K562 (cell line): ENCODE data around the gene AARS1. TPM values are rescaled to one million over a fixed set of nuclear protein-coding genes. Genes with fewer than 3 reads are reported as not detected.

Experiments used
- ADNP ChIP-seq: fragments of 200-800 bp; sonication (Bioruptor generic); IDR thresholded peaks from 2 replicates; pipeline ENCODE4 v1.6.1; 2016; ENCODE audit warnings: missing genetic modification characterization, missing compliant biosample characterization
- ARHGAP35 ChIP-seq: fragments of 450-650 bp; IDR thresholded peaks from 2 replicates; pipeline ENCODE4 v1.6.1; 2018; ENCODE audit not compliant: partially characterized antibody
- ARID2 ChIP-seq: fragments of 450-650 bp; IDR thresholded peaks from 2 replicates; pipeline ENCODE4 v1.6.1; 2017; ENCODE audit warnings: antibody characterized with exemption, mild to moderate bottlenecking
- CREB5 ChIP-seq: fragments of 250-450 bp; sonication (Bioruptor Pico); IDR thresholded peaks from 2 replicates; pipeline ENCODE4 v1.5.0; 2020; ENCODE audit warnings: mild to moderate bottlenecking
- DIDO1 ChIP-seq: fragments of 450-650 bp; IDR thresholded peaks from 2 replicates; pipeline ENCODE4 v1.6.1; 2016; ENCODE audit warnings: low read depth, missing biosample characterization, missing genetic modification characterization
- ETV5 ChIP-seq: sonication (generic); formaldehyde crosslinking; IDR thresholded peaks from 2 replicates; pipeline ENCODE4 v1.4.0; 2020; ENCODE audit warnings: low read depth, mild to moderate bottlenecking, missing genetic modification reagents
- FOXK1 ChIP-seq: sonication (generic); formaldehyde crosslinking; IDR thresholded peaks from 2 replicates; pipeline ENCODE4 v1.8.0; 2022; ENCODE audit warnings: missing genetic modification reagents, mild to moderate bottlenecking, borderline replicate concordance
- HDAC2 ChIP-seq: fragments of 450-650 bp; IDR thresholded peaks from 2 replicates; pipeline ENCODE4 v1.6.1; 2016; ENCODE audit warnings: mild to moderate bottlenecking
- HEY1 ChIP-seq: fragments of 250-450 bp; sonication (Bioruptor Pico); IDR thresholded peaks from 2 replicates; pipeline ENCODE4 v1.5.0; 2020; ENCODE audit warnings: mild to moderate bottlenecking, moderate library complexity, borderline replicate concordance
- JUND ChIP-seq, 2 experiments: IDR thresholded peaks; 2 replicates in 1 of 2; 3 replicates in 1 of 2; pipeline ENCODE4 v1.6.1; 2011; ENCODE audit warnings: borderline replicate concordance in 2 of 2, low read depth in 2 of 2, low read length in 2 of 2, improper control_type of control experiment in 1 of 2, missing biosample characterization in 1 of 2, missing genetic modification characterization in 1 of 2, missing genetic modification reagents in 1 of 2
- MAFK ChIP-seq: IDR thresholded peaks from 2 replicates; pipeline ENCODE4 v1.6.1; 2011; ENCODE audit warnings: low read length, improper control_type of control experiment
- MLLT1 ChIP-seq, 2 experiments: fragments of 450-650 bp; IDR thresholded peaks; 2 replicates each; pipeline ENCODE4 v1.6.1; 2016
- PML ChIP-seq: IDR thresholded peaks from 2 replicates; pipeline ENCODE4 v1.6.1; 2012; ENCODE audit warnings: low read length, inconsistent platforms
- POLR2AphosphoS2 ChIP-seq: IDR thresholded peaks from 2 replicates; pipeline ENCODE4 v1.6.1; 2012; ENCODE audit warnings: low read length, improper control_type of control experiment
- POLR2AphosphoS5 ChIP-seq: IDR thresholded peaks from 2 replicates; pipeline ENCODE4 v1.6.1; 2011; ENCODE audit warnings: mild to moderate bottlenecking, low read depth, low read length, moderate library complexity; ENCODE audit not compliant: control insufficient read depth, insufficient read depth
- PTBP1 ChIP-seq: fragments of 200-400 bp; formaldehyde crosslinking; IDR thresholded peaks from 2 replicates; pipeline ENCODE4 v1.6.1; 2017; ENCODE audit warnings: low read depth, low read length
- RBM39 ChIP-seq: fragments of 200-400 bp; formaldehyde crosslinking; optimal IDR thresholded peaks from 2 replicates; pipeline ENCODE3; 2018; ENCODE audit warnings: low read depth, low read length
- SNAPC5 ChIP-seq: fragments of 250-450 bp; sonication (Bioruptor Pico); IDR thresholded peaks from 2 replicates; pipeline ENCODE4 v1.8.0; 2021; ENCODE audit warnings: moderate library complexity, mild to moderate bottlenecking, inconsistent platforms
- SRSF9 ChIP-seq: fragments of 200-400 bp; formaldehyde crosslinking; IDR thresholded peaks from 2 replicates; pipeline ENCODE4 v1.6.1; 2017; ENCODE audit warnings: low read depth, low read length, borderline replicate concordance
- TRIM25 ChIP-seq: fragments of 450-650 bp; IDR thresholded peaks from 2 replicates; pipeline ENCODE4 v1.7.0; 2016; ENCODE audit warnings: borderline replicate concordance
- ZNF408 ChIP-seq: fragments of 250-450 bp; sonication (Bioruptor Pico); IDR thresholded peaks from 2 replicates; pipeline ENCODE4 v1.4.0; 2020; ENCODE audit warnings: low read depth, mild to moderate bottlenecking, moderate library complexity
- ZNF511 ChIP-seq: sonication (generic); formaldehyde crosslinking; IDR thresholded peaks from 2 replicates; pipeline ENCODE4 v1.8.0; 2022; ENCODE audit warnings: mild to moderate bottlenecking, missing genetic modification reagents
- ZNF586 ChIP-seq: fragments of 450-650 bp; formaldehyde crosslinking; conservative IDR thresholded peaks from 2 replicates; pipeline ENCODE4 v1.4.0; 2020; ENCODE audit warnings: mild to moderate bottlenecking, moderate library complexity
- ZSCAN32 ChIP-seq: fragments of 450-650 bp; formaldehyde crosslinking; IDR thresholded peaks from 2 replicates; pipeline ENCODE4 v1.4.0; 2020; ENCODE audit warnings: mild to moderate bottlenecking, moderate library complexity
- polyA plus RNA-seq, 8 experiments: library from polyadenylated mRNA; depleted of rRNA in 4 of 8; stranded (reverse) in 5 of 8; unstranded in 3 of 8; fragments of >200 nt; fragmentation: Nextera tagmentation in 2 of 8; fragmentation: Illumina TruSeq in 1 of 8; extraction: Ambion mirVana in 2 of 8; extraction: Trizol in 1 of 8; gene quantifications; 2 replicates each; pipeline versions ENCODE4 v1.2.1 to v1.2.3, GENCODE V29; 2011 to 2014; ENCODE audit warnings: inconsistent platforms in 1 of 8, missing spikeins in 1 of 8
- total RNA-seq, 7 experiments: library from RNA; depleted of rRNA in 6 of 7; stranded (reverse); fragments of >200 nt in 6 of 7; fragmentation: Illumina TruSeq in 2 of 7; extraction: Trizol in 2 of 7; gene quantifications; 2 replicates each; pipeline versions ENCODE4 v1.2.1 to v1.2.3, GENCODE V29; 2011 to 2021; ENCODE audit warnings: low replicate concordance in 1 of 7

AARS1 gene
- total and polyA plus RNA-seq, 9 of the 15 experiments (the other 6 are each of a cell fraction or from before 2014, with no cell fraction given) = 50.1 to 235 (median 174) TPM

- TF ChIP-seq JUND (IDR thresholded peaks at IDR 0.05; ENCODE audit: borderline replicate concordance, low read depth, low read length) (peak; percentile 73; the same call in 1 of the 2 replicates), JUND (tag; IDR thresholded peaks at IDR 0.05; ENCODE audit: borderline replicate concordance, low read depth, low read length) (no peak; the same call in 2 of the 3 replicates), ARHGAP35 (no peak), TRIM25 (no peak), ARID2 (no peak), HDAC2 (0 out of 2 replicates have a peak, but pooled peaks have one; percentile 26), SRSF9 (no peak), PTBP1 (no peak), FOXK1 (CRISPR knock-in tag) (no peak), ZNF511 (CRISPR knock-in tag) (peak; percentile 76), SNAPC5 (CRISPR knock-in tag) (no peak), ZNF408 (CRISPR knock-in tag) (no peak), ZNF586 (CRISPR knock-in tag) (peak; percentile 56; the same call in 1 of the 2 replicates), PML (peak; percentile 88), RBM39 (no peak), CREB5 (CRISPR knock-in tag) (peak; percentile 80), DIDO1 (tag) (no peak), POLR2AphosphoS5 (peak; percentile 96), POLR2AphosphoS2 (peak; percentile 100), ADNP (tag) (no peak), ETV5 (CRISPR knock-in tag) (peak; percentile 91), ZSCAN32 (CRISPR knock-in tag) (peak; percentile 83; the same call in 1 of the 2 replicates), MAFK (no peak), HEY1 (CRISPR knock-in tag) (no peak), MLLT1 (IDR thresholded peaks at IDR 0.05) (no peak)
Observed at GRCh38 chr16:70251629-70252354, 37.5 kb downstream of the AARS1 start, which contains the start of gene EXOSC6 (continued).
